ENCODE data around the gene ELSPBP1.
"Not testable (repeated sequence)": the region's sequence is repeated elsewhere in the genome, so short reads cannot be mapped to it uniquely, and the experiment has no call there.

ELSPBP1 gene

DNA sequence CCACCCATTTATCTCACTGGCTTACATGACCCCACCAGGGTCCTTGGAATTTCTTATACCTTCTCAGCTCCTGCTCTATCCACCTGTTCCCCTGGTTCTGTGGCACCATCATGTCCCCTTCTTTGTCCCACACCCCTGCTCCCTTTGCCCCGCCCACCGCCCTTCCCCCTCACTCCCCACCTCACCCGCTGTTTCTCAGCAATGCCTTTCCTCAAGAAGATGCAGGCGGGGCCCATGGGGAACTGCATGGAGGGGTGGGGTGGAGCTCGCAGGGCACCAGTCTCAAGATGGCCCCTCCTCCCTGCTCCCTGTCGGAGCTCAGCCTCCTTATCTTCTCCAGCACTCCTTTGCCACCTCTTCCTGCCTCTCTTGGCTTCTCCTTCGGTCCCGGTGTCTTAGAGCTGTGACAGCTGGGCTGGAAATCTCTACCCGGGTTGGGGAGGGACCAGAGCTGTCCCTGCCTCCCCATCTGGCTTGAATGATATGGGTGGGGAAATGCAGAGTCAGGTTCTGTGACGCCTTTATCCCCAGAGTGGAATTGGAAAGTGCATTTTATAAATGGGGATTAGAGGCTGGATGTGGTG is 49.3 kb downstream of the ELSPBP1 start, which contains the start of gene CABP5:
TSS of gene CABP5 (minus strand) at position 405 of the 584 bp plus-strand sequence. CDS start at position 248, 157 bp downstream.
- DNase-seq (ENCODE audit: low read depth in 2 of 2): no peak

DNA sequence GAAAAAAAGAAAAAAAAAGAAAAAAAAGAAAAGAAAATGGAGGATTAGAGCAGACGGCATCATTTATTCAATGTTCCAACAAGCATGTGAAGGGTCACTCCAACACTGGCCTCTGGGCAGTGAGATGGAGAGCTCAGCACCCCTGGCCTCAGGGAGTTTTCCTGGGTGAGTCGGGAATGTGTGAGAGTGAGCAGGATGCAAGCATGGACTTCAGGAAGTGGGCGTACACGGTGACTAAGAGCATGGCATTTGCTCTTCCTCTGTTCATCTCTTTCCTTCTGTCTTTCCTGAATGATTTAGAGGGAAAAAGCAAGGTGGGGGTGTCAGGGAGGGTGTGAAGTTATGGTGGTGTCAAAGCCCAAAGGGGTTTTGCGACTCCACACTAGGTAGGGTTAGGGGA is 50.1 kb downstream of the ELSPBP1 start:
- no peak for DNase-seq (ENCODE audit: low read depth in 2 of 2)

DNA sequence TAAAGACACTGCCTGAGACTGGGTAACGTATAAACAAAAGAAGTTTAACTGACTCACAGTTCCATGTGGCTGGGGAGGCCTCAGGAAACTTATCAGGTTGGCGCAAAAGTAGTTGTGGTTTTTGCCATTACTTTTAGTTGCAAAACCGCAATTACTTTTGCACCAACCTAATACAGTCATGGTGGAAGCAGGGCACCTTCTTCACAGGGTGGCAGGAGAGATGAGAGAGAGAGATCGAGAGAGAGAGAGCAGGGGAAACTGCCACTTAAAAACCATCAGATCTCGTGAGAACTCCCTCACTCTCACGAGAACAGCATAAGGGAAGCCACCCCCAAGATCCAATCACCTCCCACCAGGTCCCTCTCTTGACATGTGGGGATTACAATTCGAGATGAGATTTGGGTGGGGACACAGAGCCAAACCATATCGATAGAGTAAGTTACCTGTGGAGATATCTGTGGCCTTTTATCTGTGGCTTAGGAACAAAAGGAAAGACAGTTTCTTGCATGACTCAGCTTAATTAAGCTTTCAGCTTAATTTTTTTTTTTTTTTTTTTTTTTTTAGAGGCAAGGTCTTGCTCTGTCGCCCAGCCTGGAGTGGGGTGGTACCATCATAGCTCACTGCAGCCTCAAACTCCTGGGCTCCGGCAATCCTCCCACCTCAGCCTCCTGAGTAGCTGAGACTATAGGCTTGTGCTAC is 57.1 kb downstream of the ELSPBP1 start:
- no peak for DNase-seq (ENCODE audit: low read depth in 2 of 2)

DNA sequence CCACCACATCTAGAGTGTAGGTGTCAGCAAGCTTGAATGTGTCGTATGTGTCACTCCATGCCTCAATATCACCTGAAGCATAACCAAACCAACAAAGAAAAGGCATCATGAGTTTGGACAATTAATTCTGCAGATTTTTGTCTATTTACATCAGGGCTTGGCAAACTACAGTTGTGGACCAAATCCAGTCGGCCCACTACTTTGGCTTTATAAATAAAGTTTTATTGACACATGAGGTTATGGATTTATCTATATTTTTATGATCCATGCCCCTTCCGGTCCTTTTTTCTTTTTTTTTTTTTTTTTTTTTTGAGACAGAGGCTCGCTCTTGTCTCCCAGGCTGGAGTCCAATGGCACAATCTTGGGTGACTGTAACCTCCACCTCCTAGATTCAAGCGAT is 58.6 kb downstream of the ELSPBP1 start:
- no peak for DNase-seq (ENCODE audit: low read depth in 2 of 2)

DNA sequence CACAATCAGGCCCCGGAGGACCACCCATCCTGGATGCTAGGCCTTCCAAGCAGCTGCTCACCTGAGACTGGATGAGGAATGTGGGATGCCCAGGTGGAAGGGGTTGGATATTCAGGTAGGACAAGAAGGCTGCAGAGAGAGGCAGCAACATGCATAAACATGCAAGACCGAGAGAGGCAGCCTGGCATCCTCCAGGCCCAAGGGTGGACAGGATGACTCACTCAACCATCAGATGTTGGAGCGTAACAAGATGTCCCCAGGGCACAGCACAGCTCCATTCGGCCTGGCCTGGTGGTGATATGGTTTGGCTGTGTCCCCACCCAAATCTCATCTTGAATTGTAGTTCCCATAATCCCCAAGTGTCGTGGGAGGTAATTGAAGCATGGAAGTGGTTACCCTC is 59.4 kb downstream of the ELSPBP1 start:
- DNase-seq (ENCODE audit: low read depth in 2 of 2): no peak

DNA sequence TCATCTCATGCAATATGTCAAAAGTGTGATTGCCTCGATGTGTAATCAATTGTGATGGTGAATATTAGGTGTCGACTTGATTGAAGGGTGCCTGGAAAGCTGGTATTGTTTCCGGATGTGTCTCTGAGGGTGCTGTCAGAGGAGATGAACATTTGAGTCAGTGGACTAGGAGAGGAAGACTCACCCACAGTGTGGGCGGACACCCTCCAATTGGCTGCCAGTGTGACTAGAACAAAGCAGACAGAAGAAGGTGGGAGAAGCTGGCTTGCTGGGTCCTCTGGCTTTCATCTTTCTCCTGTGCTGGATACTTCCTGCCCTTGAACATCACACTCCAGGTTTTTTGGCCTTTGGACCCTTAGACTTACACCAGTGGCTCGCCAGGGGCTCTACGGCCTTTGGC is 64.9 kb downstream of the ELSPBP1 start:
- no peak for DNase-seq (ENCODE audit: low read depth in 2 of 2)

DNA sequence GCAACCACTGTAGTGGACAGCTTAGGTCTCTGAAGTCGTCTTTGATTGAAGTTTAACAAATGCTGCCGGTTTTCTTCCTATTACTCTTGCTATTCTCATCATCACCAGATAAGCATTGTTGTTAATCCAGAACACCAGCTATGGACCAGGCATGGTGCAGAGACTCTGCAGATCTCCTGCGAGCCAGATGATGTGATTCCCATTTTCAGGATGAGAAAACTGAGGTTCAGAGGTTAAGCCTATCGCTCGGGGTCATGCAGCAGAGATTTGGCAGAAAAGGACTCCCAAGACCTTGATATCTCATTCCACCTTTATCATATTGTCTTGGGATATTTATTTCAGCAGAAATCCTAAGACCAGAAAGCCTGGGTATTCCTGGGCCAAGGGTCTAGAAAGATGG is 65.9 kb downstream of the ELSPBP1 start:
- DNase-seq (ENCODE audit: low read depth in 2 of 2): no peak

DNA sequence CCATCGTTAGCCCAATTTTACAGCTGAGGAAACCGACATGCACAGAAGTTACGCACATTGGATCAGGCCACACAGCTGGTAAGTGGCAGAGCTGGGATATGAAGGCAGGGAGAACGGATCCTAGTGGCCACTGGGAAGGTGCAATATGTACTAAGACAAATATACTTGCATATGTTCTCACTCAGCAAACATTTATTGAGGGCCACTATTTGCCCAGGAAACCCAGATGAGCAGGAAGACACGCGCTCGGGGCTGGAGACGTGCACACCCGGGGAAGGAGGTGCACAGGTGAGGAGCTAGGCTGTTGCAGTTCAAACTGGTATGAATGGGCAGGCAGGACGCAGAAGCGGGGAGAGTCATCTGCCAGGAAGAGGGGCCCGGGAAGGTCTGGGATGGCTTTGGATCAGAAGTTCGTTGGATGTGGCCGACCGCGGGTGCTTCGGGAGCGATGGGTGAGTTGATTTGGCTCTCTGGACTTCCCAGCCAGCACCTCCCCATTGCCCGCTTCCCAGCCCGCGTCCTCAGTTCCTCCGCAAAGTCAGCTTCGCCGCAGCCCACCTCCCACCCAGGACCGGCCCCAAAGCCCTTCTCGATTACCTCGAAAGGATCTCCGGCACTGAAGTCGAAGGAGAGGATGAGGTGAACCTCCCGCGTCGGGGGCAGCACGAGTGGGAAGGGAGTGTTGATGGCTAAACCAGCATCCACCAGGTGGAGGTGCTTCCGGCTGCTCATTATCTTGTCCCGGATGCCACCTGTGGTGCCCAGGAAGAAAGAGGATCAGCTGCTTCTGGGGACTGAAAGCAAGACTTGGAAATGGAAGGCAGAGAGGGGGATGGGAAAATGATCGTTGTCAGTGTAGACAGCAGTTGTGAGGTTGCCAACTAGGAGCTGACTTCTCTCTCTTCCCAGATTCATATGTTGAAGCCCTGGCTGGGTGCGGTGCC is 67.2 kb downstream of the ELSPBP1 start:
- no peak for DNase-seq (ENCODE audit: low read depth in 2 of 2)

DNA sequence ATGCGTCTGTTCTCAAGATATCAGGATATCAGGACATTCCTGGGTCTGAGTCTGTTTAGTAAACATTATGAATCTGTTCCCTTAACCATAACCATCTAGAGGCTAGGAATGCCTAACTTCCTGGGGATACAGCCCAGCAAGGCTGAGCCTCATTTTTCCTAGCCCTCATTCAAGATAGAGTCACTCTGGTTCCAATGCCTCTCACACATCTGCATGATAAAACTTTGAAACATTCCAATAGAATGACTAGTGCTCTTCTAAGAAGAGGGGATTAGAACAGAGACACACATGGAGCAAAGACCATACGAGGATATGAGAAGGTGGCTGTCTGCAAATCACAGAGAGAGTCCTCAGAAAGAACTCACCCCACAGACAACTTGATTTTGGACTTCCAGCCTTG is 70.1 kb downstream of the ELSPBP1 start:
- DNase-seq (ENCODE audit: low read depth in 2 of 2): no peak

DNA sequence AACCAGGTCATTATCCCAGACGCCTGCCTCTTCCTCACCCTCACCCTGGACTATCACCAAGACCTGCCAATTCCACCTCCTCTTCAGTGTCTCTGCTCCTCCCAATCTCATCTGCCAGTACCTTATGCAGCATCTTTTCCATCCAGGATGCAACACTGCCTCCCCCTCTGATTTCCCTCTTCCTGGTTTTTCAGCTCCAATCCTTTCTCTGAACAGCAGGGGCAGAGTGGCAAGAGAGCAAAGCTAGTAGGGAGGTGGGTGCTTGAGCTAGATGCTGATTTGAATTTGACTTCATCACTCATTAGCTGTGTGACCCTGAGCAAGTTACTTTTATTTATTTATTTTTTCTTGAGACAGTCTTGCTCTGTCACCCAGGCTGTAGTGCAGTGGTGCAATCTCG is 75.0 kb downstream of the ELSPBP1 start:
- no peak for DNase-seq (ENCODE audit: low read depth in 2 of 2)

DNA sequence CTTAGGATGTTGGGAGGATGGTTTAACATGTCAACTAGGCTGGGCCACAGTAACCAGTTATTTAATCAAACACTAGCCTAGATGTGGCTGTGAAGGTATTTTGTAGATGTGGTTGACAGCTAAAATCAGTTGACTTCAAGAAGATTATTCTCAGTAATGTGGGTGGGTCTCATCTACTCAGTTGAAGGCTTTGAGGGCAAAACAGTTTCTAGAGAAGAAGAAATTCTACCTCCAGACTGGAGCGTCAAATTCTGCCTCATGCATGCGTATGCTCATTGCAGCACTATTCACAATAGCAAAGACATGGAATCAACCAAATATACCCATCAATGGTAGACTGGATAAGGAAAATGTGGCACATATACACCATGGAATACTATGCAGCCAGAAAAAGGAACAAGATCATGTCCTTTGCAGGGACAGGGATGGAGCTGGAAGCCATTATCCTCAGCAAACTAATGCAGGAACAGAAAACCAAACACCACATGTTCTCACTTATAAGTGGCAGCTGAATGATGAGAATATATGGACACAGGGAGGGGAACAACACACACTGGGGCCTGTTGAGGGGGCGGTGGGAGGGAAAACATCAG is 75.8 kb downstream of the ELSPBP1 start:
- not testable (repeated sequence) for DNase-seq (ENCODE audit: low read depth in 2 of 2)
